Activated T-helper 1 cell treated with Interleukin-2 at 50 U/mL for 16 hours (primary cell): ENCODE results near the gene EHMT1.
A peak's percentile ranks its signal among the peaks of the same experiment; 100 is the strongest.
"Not testable (repeated sequence)": the region's sequence is repeated elsewhere in the genome, so short reads cannot be mapped to it uniquely, and the experiment has no call there.

Experiments
- DNase-seq: peaks from one replicate; pipeline ENCODE4 v3.0.0-alpha.2; 2020; ENCODE audit warnings: low read depth

EHMT1 gene

GRCh38 chr9:137720571-137721110, 101.8 kb downstream of the EHMT1 start:
- no peak for DNase-seq

- DNase-seq, result no peak
Observed at GRCh38 chr9:137721479-137721878, 102.7 kb downstream of the EHMT1 start.

DNA sequence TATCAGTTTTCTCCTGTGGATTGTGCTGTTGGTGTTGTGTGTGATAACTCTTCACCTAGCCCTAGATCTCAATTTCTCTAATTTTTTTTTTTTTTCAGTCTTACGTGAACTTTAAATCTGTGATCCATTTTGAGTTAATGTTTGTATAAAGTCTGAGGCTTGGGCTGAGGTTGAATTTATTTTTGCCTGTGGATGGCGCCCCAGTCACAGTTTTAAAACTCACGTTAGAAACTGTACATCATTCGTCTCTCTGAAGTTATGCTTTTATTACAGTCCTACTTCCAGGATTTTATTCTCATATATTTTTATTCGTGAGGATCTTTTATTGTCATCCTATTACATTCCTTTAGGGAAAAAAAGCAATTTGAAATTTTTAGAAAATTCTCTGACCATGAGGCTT, 103.1 kb downstream of the EHMT1 start:
- DNase-seq, result no peak

- DNase-seq, result no peak
Observed at GRCh38 chr9:137722481-137722880, 103.7 kb downstream of the EHMT1 start.

GRCh38 chr9:137723356-137723755, 104.6 kb downstream of the EHMT1 start:
- peak; percentile 30 for DNase-seq

DNA sequence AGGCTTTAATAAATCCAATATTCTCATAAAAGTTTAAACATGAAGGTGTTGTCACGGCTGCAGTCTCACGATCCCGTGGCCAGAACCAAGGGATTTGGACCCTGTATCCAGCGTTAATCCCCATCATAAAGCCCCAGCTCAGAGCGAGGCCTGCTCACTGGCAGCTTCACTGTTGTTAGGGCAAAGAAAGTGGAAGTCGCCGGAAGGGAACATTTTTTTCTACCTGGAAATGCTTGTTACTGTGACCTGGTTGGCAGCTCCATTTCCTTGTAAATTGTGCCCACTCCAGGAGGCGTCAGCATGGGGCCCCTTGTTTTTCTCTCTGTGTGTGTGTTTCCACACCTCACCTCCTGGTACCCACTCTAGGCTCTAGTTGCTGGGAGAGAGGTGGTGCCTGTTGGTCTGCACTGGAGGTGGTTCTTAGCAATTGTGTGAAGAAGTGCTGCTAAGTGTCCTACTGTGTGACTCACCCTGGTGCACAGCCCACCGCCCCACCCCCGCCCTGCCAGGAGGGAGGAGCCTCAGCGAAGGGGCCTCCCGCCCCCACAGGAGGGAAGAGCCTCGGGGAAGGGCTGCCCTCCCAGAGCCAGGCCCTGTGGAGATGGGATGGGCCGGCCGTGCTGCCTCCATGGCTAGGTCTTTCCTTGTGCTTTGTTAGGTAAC, 105.1 kb downstream of the EHMT1 start:
- DNase-seq, result no peak

- DNase-seq, result no peak
Observed at GRCh38 chr9:137724818-137725240, 106.0 kb downstream of the EHMT1 start.

DNA sequence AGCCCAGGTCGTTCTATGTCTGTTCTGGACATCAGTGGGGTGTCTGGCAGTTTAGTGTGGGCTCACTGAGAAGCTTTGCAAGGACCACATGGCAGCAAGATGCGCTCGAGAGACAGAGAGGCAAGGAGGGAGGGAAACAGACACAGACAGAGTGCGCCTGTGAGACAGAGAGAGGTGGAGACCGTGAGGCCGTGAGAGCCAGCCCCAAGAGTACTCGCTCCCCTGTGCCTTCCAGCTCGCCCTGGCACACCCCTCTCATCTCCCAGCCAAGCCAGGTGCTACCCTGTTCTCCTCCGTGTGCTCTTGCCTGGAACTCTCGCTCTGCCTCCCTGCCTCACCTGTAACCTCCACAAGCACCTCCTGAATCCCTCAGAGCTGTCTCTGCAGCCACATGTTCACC, 106.8 kb downstream of the EHMT1 start:
- no peak for DNase-seq

GRCh38 chr9:137726336-137726735, 107.5 kb downstream of the EHMT1 start:
- not testable (repeated sequence) for DNase-seq

GRCh38 chr9:137726764-137727163, 108.0 kb downstream of the EHMT1 start:
- DNase-seq, result no peak

GRCh38 chr9:137727716-137728115, 108.9 kb downstream of the EHMT1 start:
- no peak for DNase-seq

DNA sequence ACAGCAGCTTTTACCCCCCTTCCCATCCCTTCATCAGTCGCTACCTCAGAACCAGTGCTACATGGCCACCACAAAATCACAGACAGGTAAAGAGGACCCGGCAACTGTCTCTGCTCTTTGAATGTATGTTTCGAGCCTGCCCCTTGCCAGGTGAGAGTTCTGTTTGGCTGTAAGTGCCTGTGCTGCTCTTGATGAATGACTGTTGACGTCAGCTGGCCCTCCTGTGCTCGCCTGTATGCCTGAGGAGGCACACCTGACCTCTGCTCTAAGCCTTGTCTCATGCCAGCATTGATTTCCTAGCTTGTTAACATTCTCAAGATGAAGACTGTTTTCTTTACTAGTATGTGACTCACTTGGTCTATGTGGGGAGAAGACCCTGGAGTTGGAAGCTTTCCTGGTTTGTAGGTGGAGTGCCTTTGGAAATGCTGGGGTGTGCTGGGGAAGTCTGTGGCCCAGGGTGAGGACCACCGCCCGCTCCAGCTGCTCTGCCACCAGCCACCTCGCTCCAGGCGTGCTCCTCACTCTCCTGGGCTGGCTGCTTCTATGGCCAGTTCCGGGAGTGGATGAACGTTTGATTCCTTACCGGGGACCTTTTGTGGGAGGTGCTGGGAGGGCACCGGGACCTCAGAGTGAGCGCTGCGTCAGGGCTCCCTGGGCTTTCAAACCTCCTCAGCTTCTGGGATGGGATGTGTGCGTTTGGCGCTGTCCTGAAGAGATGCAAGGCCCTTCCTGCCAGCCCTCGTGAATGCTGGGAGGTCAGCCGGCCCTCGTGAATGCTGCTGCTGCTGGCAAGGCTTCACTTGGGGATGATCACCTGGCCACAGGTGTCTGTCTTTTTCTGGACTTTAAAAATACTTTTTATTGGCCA, 109.9 kb downstream of the EHMT1 start:
- no peak for DNase-seq

- DNase-seq, result no peak
Observed at GRCh38 chr9:137731216-137731946, 112.6 kb downstream of the EHMT1 start.

DNA sequence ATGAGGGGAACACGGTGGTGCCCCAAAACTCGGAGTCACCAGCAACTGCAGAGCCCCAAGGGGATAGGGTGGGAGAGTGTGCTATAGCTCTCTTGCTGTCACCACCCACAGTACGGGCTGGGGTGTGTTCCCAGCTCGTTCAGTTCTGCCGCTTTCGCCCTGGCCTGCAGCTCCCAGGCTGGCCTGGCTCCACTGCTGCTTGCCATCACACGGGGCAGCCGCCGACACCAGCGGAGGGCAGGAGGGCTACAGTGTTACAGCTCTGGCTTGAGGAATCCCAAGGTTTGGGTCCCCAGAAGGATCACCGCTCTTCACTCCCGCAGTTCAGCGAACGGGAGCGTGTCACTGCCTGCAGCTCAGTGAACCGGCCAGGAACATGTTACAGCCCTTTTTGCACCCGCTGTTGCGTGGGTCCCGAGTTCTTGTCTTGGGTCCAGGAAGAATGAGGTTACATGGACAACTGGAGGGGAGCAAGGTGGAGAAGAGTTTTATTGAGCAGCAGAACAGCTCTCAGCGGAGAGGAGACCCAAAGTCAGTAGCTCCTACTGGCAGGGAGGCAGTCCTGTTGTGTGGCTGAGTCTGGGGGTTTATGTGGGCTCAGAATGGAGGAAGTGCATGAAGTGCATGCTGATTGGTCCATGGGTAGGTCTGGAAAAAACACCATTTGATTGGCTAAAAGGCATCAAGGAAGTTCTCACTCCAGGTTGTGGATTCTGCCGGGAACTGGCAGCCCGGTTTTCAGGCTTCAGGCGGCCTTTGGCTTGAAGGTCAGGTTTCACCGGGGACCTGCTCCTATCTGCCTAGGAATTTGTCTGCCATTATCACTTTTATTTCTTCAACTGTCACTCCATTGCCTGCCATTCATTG, 113.4 kb downstream of the EHMT1 start:
- no peak for DNase-seq

DNA sequence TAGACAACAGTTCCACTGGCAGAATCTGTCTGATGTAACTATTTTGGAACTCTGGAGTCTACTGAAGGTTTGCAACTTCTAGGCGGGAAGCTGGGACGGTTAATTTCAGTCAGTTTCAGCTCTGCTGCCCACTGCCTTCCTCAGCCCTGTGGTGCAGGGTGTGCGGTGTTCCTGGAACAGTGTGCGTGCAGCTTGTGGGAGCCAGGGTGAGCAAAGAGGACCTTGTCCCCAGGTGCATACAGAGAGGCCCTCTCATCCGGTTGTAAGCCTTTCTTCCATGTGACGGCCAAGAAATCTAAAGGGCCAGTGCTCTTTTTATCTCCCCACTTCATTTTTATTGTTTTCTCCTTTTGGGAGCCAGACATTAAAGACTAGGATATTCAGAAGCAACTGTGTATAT, 114.6 kb downstream of the EHMT1 start:
- no peak for DNase-seq

GRCh38 chr9:137734181-137734580, 115.4 kb downstream of the EHMT1 start:
- DNase-seq, result no peak

DNA sequence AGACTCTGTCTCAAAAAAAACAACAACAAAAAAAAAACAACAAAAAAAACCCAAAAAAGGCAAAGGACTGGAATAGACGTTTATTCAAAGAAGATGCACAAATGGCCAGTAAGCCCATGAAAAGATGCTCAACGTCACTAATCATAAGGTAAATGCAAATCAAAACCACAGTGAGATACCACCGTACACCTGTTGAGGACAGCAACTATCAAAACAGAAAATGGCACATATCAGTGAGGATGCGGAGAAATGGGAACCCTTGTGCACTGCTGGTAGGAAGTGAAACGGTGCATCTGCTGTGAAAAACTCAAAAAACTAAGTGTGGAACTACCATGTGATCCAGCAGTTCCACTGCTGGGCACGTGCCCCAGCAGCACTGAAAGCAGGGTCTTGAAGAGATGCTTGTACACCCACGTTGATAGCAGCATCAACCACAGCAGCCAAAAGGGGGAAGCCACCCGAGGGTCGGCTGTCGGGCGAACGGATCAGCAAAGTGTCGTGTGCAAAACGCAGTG, 119.4 kb downstream of the EHMT1 start:
- not testable (repeated sequence) for DNase-seq

DNA sequence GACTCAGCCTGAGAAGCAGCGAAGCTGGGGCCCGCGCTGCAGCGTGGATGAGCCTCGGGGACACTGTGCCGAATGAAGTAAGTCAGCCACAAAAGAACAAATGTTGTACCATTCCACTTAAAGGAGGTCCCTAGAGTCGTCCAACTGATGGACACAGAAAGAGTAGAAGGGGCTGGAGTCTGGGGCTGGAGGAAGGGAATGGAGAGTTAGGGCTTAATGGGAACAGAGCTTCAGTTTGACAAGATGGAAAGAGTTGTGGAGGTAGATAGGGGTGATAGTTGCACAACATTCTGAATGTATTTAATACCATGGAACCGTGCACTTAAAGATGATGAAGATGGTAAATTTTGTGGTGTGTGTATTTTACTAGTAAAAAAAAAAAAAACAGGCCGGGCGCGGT, 119.9 kb downstream of the EHMT1 start:
- no peak for DNase-seq

DNA sequence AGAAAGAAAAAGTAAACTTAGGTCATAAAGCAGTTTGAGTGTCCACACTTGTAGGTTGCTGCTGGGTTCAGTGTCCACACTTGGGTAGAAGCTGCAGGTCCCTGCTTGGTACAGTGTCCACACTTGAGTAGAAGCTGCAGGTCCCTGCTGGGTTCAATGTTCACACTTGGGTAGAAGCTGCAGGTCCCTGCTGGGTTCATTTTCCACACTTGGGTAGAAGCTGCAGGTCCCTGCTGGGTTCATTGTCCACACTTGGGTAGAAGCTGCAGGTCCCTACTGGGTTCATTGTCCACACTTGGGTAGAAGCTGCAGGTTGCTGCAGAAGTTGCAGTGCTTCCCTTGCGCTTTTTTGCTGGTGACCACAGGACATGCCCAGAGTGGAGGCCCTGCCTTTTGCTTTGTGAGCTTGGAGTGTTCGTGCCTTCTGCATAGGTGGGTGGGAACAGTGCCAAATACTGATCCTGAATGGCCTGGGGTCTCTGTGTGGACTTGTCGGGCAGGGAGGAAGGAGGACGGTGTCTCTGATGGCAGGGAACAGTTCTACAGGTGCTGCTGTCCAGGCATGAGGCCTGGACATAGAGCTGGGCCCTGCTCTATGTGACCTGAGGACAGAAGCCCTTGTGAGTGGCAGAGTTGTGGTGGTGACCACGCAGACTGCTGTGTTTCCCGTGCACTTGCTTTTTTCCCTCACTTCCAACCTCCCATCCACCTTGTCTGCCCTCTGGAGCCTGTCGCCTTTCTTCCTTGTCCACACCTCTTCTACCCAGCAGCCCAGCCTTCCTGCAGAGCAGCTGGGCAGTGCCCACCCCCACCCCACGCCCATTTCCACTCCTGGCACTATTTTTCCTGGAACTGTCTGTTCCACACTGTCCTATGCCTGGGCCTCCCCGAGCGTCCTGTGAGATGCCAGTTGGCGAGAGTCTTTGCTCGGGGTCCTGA, 120.8 kb downstream of the EHMT1 start:
- no peak for DNase-seq

- no peak for DNase-seq
Observed at GRCh38 chr9:137740312-137740711, 121.5 kb downstream of the EHMT1 start.
